Transverse colon (tissue), 4 donors: ENCODE measurements around the gene GP1BB. TPM values are rescaled to one million over a fixed set of nuclear protein-coding genes. Genes with fewer than 3 reads are reported as not detected.

Experiments
- DNase-seq: peaks from one replicate; pipeline ENCODE4 v3.0.0-alpha.2; 2019
- H3K27ac ChIP-seq, 4 donors: fragments of 200-600 bp; sonication (generic); 2 replicates each; pipeline ENCODE4 v1.5.1; 2016 to 2018; ENCODE audit warnings: inconsistent platforms in 4 of 4
- H3K27me3 ChIP-seq: fragments of 200-600 bp; sonication (generic); 2 replicates; pipeline ENCODE4 v1.5.1; 2017; ENCODE audit warnings: inconsistent platforms
- H3K36me3 ChIP-seq, 4 donors: fragments of 200-600 bp; sonication (generic); 2 replicates each; pipeline ENCODE4 v1.5.1; 2017 to 2019; ENCODE audit warnings: inconsistent platforms in 4 of 4
- H3K4me1 ChIP-seq, 4 donors: fragments of 200-600 bp; sonication (generic); 2 replicates each; pipeline ENCODE4 v1.5.1; 2017 to 2020; ENCODE audit warnings: inconsistent platforms in 4 of 4
- H3K4me3 ChIP-seq, 4 donors: fragments of 200-600 bp; sonication (generic); 1 replicate in 1 of 4; 2 replicates in 3 of 4; pipeline versions ENCODE4 v1.5.1 to v1.6.1; 2017 to 2019; ENCODE audit warnings: inconsistent platforms in 4 of 4
- H3K9me3 ChIP-seq, 2 donors: fragments of 200-600 bp; sonication (generic); 2 replicates each; pipeline ENCODE4 v1.5.1; 2017 to 2019; ENCODE audit warnings: inconsistent platforms in 2 of 2
- CTCF ChIP-seq, 5 experiments: fragments of 200-600 bp in 3 of 5; fragments of 450-650 bp in 2 of 5; sonication (generic) in 3 of 5; IDR thresholded peaks; 1 replicate in 2 of 5; 2 replicates in 3 of 5; pipeline ENCODE4 v1.5.1; 2016 to 2017; ENCODE audit warnings: antibody characterized with exemption in 5 of 5, inconsistent platforms in 3 of 5, mild to moderate bottlenecking in 2 of 5, moderate library complexity in 1 of 5
- EP300 ChIP-seq: sonication (generic); formaldehyde crosslinking; IDR thresholded peaks from one replicate; pipeline ENCODE4 v1.6.1; 2017; ENCODE audit warnings: antibody characterized with exemption, low read depth
- POLR2A ChIP-seq: fragments of 450-650 bp; IDR thresholded peaks from one replicate; pipeline ENCODE4 v1.6.1; 2016; ENCODE audit warnings: antibody characterized with exemption, mild to moderate bottlenecking, moderate library complexity
- POLR2AphosphoS5 ChIP-seq, 3 donors: sonication (generic); formaldehyde crosslinking; IDR thresholded peaks; one replicate each; pipeline ENCODE4 v1.6.1; 2016; ENCODE audit warnings: antibody characterized with exemption in 3 of 3
- WGBS, 2 donors: methylation state at CpG; one replicate each; pipeline ENCODE4 v1.1.5; 2018; ENCODE audit warnings: low coverage in 1 of 2; 5-methylcytosine and 5-hydroxymethylcytosine counted together
- in situ Hi-C, 4 donors: fragments of 200-750 bp; cut with MboI; loops; one replicate each; pipeline versions ENCODE4 v1.15.0 to v1.15.1; 2017; ENCODE audit warnings: low sequenced_read_pairs in 3 of 4, low pct_ligation_motif_present in 1 of 4, low pct_unique_long_range_greater_than_20kb in 1 of 4
- intact Hi-C: fragments of 100-400 bp; cut with DNase I; formaldehyde crosslinking; loops from one replicate; pipeline ENCODE4 v1.15.1; 2023; ENCODE audit warnings: low total_unique reads
- total RNA-seq, 4 donors: library from RNA; depleted of rRNA; stranded (reverse); fragments of >200 nt; gene quantifications; one replicate each; pipeline ENCODE4 v1.1.0, GENCODE V29; 2016

Gene GP1BB
- total RNA-seq, 4 donors from 2014 or later = 0.41 to 10.3 (median 1.8) TPM

GRCh38 chr22:19707347-19708290, 15.7 kb upstream of the GP1BB start:
- intact Hi-C loops = no loop called here
- TF ChIP-seq POLR2AphosphoS5 (IDR thresholded peaks at IDR 0.05) (no peak), EP300 (no peak), POLR2A (no peak), CTCF (IDR thresholded peaks at IDR 0.05) (no peak)
- Histone ChIP-seq H3K4me3 (no peak overlapping the region), H3K9me3 (no peaks in the 10 kb centered on the region), H3K27ac (no peak overlapping the region), H3K4me1 (no peaks in the 10 kb centered on the region), H3K27me3 (peaks cover 13% of the 10 kb centered on the region), H3K36me3 (no peaks in the 10 kb centered on the region)
- in situ Hi-C loops = no loop called here
- 83% methylated on average over 12 of the region's 24 CpGs; no CpG with 5 or more reads in 1 of the 2 donors for WGBS, 2 donors
- no peak for DNase-seq

- intact Hi-C loops (no loop called here), in situ Hi-C loops (no loop called here)
- no peak overlapping the region for H3K4me3 ChIP-seq
- 59% methylated on average over 12 of the region's 20 CpGs; no CpG with 5 or more reads in 1 of the 2 donors for WGBS, 2 donors
- no peak overlapping the region for H3K27ac ChIP-seq
- no peaks in the 10 kb centered on the region for H3K36me3 ChIP-seq
- no peak for DNase-seq
- peaks cover 20% of the 10 kb centered on the region for H3K27me3 ChIP-seq
- TF ChIP-seq CTCF (IDR thresholded peaks at IDR 0.05) (no peak), POLR2AphosphoS5 (IDR thresholded peaks at IDR 0.05) (no peak), POLR2A (no peak), EP300 (no peak)
- H3K9me3 ChIP-seq = no peaks in the 10 kb centered on the region
- no peaks in the 10 kb centered on the region for H3K4me1 ChIP-seq
Measured at GRCh38 chr22:19708321-19709011, 14.9 kb upstream of the GP1BB start.

GRCh38 chr22:19709063-19709769, 14.1 kb upstream of the GP1BB start:
- Histone ChIP-seq H3K36me3 (no peaks in the 10 kb centered on the region), H3K4me1 (peaks cover 0 to 4% (median 2%) of the 10 kb centered on the region in 4 donors), H3K9me3 (no peaks in the 10 kb centered on the region), H3K27me3 (peaks cover 21% of the 10 kb centered on the region), H3K4me3 (no peak overlapping the region), H3K27ac (no peak overlapping the region)
- in situ Hi-C loops = no loop called here
- TF ChIP-seq POLR2A (no peak), CTCF (IDR thresholded peaks at IDR 0.05) (no peak), EP300 (no peak), POLR2AphosphoS5 (IDR thresholded peaks at IDR 0.05) (no peak)
- no peak for DNase-seq
- 80% methylated on average over 19 of the region's 19 CpGs; no CpG with 5 or more reads in 1 of the 2 donors for WGBS, 2 donors
- intact Hi-C loops = no loop called here
